Activated CD8-positive, alpha-beta memory T cell treated with anti-CD3 and anti-CD28 coated beads, Interleukin-2, amount 50 U/mL, for 24 hours (primary cell): ENCODE results near the gene NBEA.
"Not testable (repeated sequence)": the region's sequence is repeated elsewhere in the genome, so short reads cannot be mapped to it uniquely, and the experiment has no call there.

ENCODE experiments used
- DNase-seq: peaks from one replicate; pipeline ENCODE4 v3.0.0-alpha.2; 2020; ENCODE audit errors: extremely low read depth

Gene NBEA

DNA sequence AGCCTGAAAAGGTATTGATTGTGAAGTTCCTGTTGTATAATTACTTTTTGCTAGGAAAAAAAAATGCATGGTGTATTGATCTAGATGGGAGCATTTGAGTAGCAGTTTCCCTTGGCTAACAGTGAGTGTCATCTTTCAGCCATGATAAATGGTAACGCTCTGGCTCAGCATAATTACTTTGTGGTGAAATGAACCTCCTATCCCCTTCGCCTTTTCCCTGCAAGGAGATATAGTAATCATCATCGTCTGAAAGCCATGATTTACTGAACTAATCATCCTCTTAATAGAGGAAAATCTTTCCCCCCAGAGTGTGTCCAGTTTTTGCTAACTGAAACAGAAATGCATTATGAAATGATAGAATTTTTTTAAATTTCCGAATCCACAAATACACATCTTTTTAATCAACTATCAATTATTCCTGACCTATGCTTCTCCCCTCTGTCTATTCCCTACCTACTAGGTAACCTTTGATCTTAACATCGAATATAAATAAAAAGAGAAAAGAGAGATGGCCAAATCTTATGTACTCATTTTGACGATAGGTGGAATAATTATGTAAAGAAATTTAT lies 445.7 kb downstream of the NBEA start:
- DNase-seq: no peak

DNA sequence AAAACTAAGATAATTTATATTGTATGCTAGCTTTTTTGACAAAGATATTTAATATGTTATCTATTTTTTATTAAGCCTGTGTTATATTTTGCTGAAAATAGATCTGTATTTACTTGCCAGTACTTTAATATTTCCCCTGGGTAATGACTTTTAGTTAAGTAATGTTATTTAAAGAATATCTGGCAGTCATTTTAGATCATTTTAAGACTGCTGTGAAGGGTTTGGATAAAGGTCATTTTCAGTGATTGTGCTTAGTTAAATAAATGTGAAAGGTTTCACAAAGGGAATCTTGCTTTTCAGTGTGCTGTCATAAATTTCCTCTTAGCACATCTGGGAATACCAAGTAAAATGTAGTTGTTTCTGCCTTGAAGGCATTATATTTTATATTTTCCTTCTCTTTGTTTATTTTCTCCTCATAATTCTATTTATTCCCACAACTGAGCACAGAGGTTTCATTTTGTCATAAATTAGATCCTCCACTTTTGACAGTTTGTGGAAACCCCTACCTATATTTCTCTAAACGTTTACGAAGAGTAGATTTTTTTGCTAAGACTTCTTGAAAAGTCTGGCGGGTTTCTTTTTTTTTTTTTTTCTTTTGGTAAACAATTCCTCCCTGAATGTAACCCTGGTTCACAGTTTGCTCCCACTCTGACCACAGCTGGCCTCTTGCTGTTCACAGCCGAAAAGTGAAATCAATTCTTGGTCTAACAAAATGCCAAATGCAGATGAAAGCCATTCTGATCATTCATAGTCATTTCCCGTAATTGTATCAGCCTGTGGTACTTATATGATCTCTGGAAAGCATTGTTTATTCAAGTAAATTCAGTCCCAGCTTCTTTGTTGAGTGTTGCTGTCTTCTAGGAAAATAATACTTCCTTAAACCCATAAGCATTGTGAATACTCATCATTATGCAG lies 446.6 kb downstream of the NBEA start:
- no peak for DNase-seq

DNA sequence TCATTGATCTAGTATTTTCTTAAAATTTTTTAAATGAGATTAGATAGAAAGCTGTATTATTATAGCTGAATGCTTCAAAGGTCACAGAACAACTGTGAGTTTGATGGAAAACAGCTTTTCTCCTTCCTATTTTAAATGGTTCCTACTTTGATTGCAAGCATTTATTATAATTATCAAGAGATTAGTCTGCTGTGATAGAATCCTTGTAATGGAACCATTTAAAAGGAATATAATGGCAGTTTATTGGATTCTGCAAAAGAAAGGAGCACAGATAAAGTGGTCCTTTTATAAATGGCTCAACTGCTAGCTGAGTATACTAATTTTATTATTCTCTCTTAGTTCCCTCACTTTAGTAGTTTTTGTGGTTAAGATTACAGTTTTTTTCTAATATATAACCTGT lies 447.5 kb downstream of the NBEA start:
- no peak for DNase-seq

DNA sequence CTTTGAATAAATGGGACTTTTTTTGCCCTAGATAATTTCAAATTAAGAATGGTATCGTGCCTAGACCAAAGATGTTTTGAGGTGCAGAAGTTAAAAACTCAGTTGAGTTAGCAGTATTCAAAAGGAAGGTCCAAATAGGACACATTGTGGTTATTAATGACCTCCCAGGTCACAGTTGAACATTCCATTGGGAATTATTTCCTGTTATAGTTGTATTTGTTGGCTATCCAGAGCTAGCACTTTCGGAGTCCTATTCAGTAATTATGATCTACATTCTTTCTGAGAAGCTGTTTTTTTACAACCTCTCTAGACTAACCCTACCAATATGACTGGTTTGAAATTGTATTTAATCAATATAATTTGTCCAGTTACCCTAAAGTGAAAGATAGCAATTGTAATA lies 450.7 kb downstream of the NBEA start:
- no peak for DNase-seq

DNA sequence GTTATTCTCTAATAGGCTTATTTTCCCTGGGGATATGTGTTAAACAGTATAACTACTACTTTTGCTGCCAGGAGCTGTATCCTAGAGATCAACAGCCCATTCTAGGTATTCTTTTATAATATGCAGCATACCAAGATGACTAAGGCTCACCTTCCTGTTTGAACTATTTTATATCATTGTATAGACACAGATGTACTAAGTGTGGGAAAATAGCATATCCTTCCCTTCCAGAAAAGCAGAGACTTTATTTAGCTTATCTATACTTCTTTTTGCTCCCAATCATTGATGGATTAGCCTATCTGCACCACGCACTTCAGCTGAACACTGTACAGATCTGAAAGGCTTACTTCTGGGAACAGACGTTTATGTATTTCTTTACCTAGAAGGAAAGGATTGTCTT lies 451.8 kb downstream of the NBEA start:
- no peak for DNase-seq

DNA sequence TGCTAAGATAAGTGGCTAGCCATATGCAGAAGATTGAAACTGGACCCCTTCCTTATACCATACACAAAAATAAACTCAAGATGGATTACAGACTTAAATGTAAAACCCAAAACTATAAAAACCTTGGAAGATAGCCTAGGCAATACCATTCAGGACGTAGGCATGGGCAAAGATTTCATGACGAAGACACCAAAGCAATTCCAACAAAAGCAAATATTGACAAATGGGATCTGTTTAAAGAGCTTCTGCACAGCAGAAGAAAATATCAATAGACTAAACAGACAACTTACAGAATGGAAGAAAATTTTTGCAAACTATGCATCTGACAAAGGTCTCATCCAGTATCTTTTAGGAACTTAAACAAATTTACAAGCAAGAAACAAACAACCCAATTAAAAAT lies 466.2 kb downstream of the NBEA start:
- not testable (repeated sequence) for DNase-seq

DNA sequence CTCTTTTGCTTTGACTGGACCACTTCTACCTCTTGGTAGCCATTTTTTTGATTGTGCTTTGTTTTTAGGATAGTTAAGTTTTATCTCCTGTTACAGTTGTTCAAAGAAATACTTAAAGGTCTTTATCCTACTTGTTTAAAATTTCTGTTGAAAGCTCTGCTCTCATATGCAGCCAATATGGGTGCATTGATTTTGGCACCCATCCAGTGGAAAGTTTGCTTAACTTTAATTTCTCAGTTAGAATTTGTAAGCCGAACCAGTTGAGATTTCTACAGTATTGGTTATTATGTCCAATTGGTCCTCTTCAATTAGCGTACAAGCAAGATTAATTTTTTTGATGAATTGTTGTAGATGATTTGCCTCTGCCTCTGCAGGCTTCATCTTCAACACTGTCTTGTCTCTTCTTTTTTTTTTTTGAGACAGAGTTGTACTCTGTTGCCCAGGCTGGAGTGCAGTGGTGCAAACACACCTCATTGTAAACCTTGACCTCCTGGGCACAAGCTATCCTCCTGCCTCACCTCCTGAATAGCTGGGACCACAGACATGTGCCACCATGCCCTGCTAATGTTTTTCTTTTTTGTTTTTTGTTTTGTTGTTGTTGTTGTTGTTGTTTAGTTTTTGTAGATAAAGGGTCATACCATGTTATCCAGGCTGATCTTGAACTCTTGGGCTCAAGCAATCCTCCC lies 469.1 kb downstream of the NBEA start:
- no peak for DNase-seq

DNA sequence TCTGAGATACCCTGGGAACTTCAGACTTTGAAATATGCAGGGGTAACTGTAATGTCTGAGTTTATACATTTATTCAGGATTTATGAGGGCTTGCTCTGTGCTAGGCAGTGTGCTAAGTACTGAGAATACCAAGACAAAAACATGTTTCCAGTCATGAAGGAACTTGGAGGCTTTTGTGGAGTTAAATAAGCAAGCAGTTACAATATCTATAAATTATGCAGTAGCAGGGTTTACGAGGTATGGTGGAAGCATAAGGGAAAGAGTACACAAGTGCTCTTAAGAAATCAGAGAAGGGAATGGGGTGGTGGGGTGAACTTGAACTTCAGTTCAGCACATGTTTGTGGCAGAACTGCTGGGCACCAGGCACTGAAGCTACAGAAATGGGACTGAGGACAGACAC lies 506.4 kb downstream of the NBEA start:
- no peak for DNase-seq

DNA sequence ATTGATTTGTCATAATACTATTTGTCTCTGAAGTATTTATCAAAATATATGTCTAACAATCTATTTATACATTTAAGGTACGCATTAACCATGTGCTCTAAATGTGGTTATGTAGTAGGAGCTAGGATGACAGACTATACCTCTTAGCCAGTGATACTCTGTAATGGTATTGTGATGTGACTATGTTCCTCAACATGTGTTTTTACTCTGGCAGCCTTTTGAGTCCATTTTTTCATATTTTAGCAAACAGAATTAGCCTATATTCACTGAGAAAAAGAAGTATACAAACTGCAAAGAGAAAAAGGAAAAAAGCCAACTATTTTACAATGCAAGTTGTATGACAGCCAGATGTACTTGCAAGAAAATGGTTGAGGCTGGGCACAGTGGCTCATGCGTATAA lies 507.8 kb downstream of the NBEA start:
- no peak for DNase-seq

DNA sequence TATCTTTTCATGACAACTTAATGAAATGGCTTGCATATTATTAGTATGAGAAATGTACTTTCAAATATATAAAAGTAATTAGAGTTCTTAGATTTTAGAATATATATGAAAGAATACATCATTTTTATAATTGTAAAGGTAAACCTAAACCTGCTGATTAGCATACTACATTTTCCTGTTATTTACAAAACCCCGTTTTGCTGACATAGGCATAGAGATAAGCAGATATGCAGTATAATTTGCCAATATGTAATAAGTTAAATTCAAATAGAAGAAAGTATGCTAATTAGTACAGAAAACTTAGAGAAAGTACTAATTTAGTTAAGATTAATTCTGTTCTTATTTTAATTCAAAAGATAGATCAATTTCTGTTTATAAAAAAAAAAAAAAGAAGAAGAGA lies 513.0 kb downstream of the NBEA start:
- DNase-seq: no peak

DNA sequence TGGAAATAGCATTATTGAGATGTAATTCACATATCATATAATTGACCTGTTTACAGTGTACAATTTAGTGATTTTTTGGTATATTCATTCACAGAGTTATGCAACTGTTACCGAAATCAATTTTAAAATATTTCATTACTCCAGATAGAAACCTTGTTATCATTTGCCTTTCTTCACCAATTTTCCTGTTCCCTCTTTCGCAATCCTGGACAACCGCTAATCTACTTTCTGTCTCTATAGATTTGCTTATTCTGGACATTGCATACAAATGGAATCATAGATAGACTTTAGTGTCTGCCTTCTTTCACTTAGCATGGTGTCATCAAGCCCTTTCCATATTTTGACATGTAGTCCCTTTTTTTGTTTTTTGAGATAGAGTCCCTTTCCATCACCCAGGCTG lies 515.2 kb downstream of the NBEA start:
- no peak for DNase-seq

DNA sequence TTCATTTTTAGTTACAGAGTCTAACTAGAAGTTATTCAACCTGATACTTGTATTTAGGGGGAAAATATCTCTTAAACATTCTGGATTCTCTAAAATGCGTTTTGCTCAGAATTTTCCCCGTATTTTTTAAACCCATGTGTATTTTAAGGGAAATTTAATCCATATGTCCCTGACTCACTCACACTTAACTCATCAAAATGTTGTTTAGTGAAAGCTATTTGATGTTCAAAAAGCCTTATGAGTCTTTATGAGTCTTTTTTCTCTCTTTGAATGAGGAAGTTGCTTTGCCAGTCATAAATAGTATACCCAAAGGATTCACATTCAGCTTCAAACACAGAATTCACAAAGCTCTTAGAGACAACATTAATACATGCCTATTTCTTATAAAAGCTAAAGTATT lies 518.0 kb downstream of the NBEA start:
- no peak for DNase-seq

DNA sequence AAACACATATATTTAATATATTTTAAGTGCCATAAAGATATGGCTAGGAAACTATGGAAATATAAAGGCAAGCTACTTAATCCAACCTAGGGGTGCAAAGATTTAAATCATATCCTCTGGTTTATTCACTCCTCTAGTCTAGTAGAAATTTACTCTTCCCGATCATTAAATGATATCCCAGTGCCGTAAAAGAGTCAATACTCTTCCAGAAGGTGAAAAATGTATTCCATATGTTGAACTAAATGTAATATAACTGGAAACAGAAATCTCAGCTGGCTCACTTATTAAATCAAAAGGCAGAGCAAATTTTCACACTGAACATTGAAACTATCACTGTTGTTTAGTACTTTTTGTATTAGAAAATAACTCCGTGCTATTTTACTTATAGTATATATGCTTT lies 523.3 kb downstream of the NBEA start:
- no peak for DNase-seq

DNA sequence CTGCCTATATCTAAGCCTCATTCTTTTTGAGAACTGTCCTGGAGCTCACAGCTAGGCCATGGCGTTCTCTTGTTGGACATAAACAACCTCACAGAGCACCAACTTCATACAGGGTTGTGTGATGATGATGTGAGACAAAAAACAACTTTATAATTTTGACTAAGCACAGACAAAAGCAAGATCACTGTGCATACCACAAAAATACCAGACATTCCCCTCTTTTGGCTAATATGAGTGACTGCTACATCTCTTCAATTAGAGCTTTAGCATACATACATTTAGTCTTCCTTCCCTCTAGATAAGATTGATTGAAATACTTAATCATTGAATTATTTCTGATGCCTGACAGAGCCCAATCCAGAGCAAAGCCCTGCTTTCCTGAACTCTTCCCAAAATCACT lies 526.1 kb downstream of the NBEA start:
- DNase-seq: no peak

DNA sequence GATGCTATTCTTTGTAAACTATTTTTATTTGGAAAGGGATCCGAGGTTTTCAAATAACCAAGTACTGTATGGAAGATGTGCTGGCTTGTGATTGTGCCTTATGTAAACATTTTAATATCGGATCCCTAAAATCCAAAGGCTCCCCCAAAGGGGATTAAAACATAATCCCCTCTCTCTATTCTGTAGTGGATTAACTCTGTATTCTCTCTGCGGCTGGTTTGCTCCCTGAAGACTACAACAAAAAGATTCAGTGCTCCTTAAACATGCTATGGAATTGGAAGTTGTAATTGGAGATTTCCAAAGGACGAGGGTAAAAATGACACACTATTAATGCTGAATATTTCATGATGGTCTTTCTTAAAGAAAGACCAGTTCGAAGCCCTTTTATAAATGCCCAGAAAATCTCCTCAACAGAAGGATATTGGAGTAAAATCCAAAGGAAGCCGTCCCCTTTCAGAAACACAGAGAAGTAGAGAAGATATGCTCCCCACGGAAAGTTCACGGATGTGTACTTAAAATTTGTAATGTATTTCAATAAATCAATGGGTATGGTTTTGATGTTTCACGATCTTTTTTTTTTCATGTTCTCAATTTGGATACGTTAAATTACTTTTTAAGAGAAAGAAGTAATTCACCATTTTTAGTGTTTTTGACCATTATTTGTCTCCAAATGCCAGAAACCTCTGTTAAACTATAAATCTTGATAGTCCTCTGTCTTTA lies 527.9 kb downstream of the NBEA start:
- no peak for DNase-seq

DNA sequence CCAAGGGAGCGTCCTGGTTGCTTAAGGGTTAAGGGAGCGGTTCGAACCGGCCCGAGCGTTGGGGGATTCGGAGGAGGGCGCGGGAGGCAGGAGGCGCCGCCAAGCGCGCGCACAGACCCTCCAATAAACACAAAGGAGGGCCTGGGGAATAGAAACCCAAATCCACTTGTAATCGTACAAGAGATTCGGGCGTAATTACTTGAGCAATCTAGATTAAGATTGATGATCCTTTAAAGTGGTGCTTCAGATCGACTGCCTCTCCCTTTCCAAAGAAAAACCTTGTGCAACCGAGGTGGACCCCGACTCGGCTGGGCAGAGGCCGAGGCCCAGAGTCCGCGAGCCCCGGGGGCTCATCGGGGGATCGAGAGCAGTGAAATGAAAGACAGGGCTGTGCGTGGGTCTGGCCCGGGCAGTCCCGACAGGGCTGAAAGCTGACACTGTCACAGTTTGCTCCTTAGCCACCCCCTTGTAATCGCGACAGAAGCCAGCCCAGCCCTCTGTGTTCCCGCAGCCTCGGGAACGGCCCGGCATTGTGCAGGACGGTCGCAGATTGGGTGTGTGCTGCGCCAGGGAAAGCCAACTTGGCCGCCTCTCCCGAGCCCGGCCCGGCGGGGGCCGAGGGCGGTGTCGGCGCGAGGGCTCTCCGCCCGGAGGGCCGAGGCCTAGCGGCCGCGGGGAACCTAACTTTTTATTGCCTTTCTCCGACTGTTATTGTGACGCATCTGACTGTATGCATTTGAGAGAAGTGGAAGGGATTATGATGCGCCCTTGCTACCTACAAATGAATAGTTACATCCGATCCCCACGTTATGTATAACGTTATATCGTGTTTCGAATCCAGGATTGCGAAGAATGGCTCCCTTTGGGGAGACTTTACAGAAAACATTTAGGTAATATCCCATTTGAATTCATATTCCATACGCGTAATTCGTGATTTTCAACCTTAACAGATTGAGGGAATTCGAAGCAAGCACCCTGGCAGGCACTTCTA lies 528.9 kb downstream of the NBEA start:
- no peak for DNase-seq

DNA sequence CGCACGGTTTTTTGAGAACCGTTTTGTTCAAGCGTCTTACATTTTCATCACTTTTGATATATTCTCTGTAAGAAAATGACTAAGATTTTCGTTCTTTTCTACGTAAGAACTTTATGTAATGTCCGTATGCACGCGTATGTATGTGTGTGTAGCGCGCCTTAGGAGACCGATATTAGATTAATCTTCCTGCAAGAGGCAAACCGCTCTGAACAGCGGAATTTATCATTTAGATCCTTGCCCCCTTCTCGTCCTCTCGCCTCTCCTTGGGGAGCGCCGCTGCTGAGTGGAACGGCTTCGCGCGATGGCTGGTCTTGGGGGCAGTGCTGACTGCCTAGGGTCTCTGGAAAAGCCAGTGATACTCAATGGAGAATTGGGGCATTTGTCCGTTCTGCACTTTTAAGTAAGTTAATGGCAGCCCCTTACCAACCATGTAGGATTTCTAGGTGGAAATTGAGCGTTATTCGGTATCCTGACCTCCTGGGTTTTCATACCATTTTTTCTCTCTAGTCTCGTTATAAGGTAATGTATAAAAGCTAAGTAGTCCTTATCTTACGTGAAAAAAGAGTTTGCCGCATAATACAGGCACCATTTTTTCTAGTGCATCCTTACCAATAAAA lies 529.7 kb downstream of the NBEA start:
- no peak for DNase-seq

DNA sequence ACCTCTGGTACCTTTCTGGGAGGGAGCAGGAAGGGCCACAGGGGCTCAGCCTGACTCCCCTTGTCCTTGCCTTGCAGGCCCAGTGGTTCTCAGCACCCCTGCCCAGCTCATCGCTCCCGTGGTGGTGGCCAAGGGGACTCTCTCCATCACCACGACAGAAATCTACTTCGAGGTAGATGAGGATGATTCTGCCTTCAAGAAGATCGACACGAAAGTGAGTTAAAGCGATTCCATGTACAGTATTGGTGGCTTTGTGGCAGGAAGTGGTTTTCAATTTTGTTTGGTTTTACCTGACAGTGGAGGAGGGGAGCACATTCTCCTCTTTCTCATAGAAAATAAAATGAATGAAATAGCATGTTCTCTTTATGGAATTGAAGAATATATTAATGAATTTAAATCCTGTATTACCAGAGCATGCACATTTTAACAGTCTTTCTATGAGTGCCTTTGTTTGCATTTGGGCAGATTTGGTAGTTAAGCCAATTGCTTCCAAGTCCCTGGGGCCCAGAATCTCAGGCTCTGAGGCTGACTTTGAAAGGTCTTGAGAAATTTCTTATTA lies 530.3 kb downstream of the NBEA start:
- no peak for DNase-seq

DNA sequence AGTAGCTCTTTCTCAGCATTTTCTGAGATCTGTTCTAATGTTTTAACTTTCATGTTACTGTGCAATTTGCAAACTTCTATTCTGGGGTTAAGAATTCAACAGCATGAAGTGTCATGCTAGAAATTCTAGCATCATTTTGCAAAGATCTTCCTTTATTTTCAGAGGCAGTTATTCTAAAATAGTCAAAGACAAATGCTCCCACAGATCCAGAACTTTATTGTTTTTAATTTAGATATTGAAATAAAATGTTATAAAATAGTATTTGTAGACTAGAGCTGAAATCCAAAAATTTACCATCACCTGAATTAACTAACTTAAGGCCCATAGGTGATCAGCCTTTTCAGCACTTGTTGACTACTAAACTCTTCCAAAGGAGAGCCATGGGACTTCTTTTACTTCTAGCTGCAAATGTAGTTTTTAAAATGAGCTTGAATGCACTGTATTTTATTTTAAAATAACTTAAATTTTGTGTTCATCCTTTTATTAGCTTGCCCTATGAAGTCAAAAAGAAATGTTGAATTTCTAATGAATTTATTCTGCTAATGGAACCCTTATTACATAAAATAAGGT lies 531.2 kb downstream of the NBEA start:
- DNase-seq: no peak

DNA sequence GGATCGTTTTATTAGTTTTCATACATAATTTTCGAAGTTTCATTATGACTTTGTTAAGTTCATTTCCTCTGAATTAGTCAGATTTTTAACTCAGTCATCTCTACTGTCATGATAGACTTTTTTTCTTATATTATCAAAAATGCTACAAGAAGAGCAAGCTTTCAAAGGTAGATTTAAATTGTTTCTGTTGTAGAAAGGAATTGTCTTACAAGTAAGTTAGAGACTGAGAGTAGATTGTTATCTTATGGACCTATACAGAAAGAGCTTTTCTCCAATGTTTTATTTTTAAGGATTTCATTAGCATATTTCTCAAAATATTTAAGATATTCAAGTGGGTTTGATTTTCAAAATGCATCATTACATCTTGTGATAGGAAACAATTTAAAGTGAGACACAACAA lies 531.7 kb downstream of the NBEA start:
- no peak for DNase-seq
